Vagina (tissue), 2 donors: Measurements from ENCODE around the gene HOXD3.

Experiments
- CTCF ChIP-seq, 3 experiments: fragments of 450-650 bp in 2 of 3; fragments of 200-600 bp in 1 of 3; sonication (generic) in 1 of 3; IDR thresholded peaks; one replicate each; pipeline ENCODE4 v1.5.1; 2017 to 2019; ENCODE audit warnings: antibody characterized with exemption in 3 of 3, mild to moderate bottlenecking in 2 of 3, moderate library complexity in 2 of 3
- POLR2AphosphoS5 ChIP-seq, 2 donors: sonication (generic); formaldehyde crosslinking; IDR thresholded peaks; one replicate each; pipeline ENCODE4 v1.9.0; 2017; ENCODE audit warnings: antibody characterized with exemption in 2 of 2, mild to moderate bottlenecking in 2 of 2, low read depth in 1 of 2; ENCODE audit not compliant: insufficient read depth in 1 of 2

GRCh38 chr2:176109192-176109901 is 47.8 kb upstream of the HOXD3 start:
- TF ChIP-seq POLR2AphosphoS5 (IDR thresholded peaks at IDR 0.05; ENCODE audit: insufficient read depth in 1 of 2, low read depth in 1 of 2) (no peak), CTCF (IDR thresholded peaks at IDR 0.05) (no peak)
